PC-9 (cell line): ENCODE results near the gene ALG2.

Experiments used
- CTCF ChIP-seq: fragments of 200-600 bp; sonication (generic); conservative IDR thresholded peaks from 2 replicates; pipeline ENCODE4 v1.6.1; 2017; ENCODE audit warnings: mixed run types, antibody characterized with exemption, mild to moderate bottlenecking, moderate library complexity
- EZH2 ChIP-seq: fragments of 200-600 bp; sonication (generic); IDR thresholded peaks from 2 replicates; pipeline ENCODE4 v1.8.0; 2017; ENCODE audit warnings: antibody characterized with exemption, low read depth

- TF ChIP-seq EZH2 (no peak), CTCF (no peak)
Observed at GRCh38 chr9:99234618-99235017, 12.9 kb upstream of the ALG2 start.
